K562 (cell line): Measurements from ENCODE around the gene GPR15. TPM values are rescaled to one million over a fixed set of nuclear protein-coding genes. Genes with fewer than 3 reads are reported as not detected.

Source experiments
- ATAC-seq: fragments of 200-7000 bp; cut with Tn5 transposase; 3 replicates; pipeline ENCODE4 v1.9.1; 2020; ENCODE audit warnings: moderate library complexity
- BruUV-seq: library from RNA; stranded (reverse); fragments of 400-500 nt; replicated peaks from 2 replicates; lab custom pipeline; 2021; lab: Mats Ljungman, UMichigan
- CTCF ChIA-PET: fragments of 300-600 bp; formaldehyde crosslinking; extraction: SDS; loops from one replicate; lab custom pipeline; 2021; ENCODE audit warnings: low intra/inter-chr PET ratio; lab: Yijun Ruan, JAX
- POLR2A ChIA-PET: fragments of 300-600, 350-650 bp; sonication (Branson Sonifier 250); formaldehyde crosslinking; extraction: SDS; loops from one replicate; lab custom pipeline; 2021; ENCODE audit warnings: antibody characterized with exemption, inconsistent platforms; lab: Yijun Ruan, JAX
- DNase-seq, 4 experiments: peaks; one replicate each; pipeline versions ENCODE4 v3.0.0 to v3.0.0-alpha.2; 2011 to 2018; ENCODE audit warnings: low spot score in 3 of 4, mixed read lengths in 3 of 4; ENCODE audit errors: extremely low read depth in 1 of 4
- FAIRE-seq: peaks from 2 replicates; lab custom pipeline; 2011; peaks lifted over from hg19 to GRCh38; lab: Jason Lieb, UNC
- H2AFZ ChIP-seq: 2 replicates; pipeline ENCODE4 v1.6.0; 2011; ENCODE audit warnings: low read depth, low read length, control low read depth, inconsistent platforms
- H3K27ac ChIP-seq: fragments of 200-600 bp; 3 replicates; pipeline ENCODE4 v1.8.0; 2011; ENCODE audit warnings: low read depth, mild to moderate bottlenecking, control low read depth, inconsistent platforms, low read length, moderate library complexity, mixed read lengths; ENCODE audit errors: extremely low read depth
- H3K27me3 ChIP-seq, 2 experiments: fragments of 300-600 bp in 1 of 2; 2 replicates in 1 of 2; 3 replicates in 1 of 2; pipeline versions ENCODE4 v1.6.0 to v1.8.0; 2011; ENCODE audit warnings: inconsistent platforms in 2 of 2, low read length in 2 of 2, mild to moderate bottlenecking in 1 of 2, mixed read lengths in 1 of 2, moderate library complexity in 1 of 2; ENCODE audit not compliant: control insufficient read depth in 2 of 2, insufficient read depth in 2 of 2
- H3K36me3 ChIP-seq: fragments of 300-600 bp; 3 replicates; pipeline ENCODE4 v1.8.0; 2011; ENCODE audit warnings: mild to moderate bottlenecking, low read length, inconsistent platforms; ENCODE audit not compliant: control insufficient read depth, insufficient read depth
- H3K4me1 ChIP-seq, 2 experiments: fragments of 200-600 bp in 1 of 2; replicated peaks in 1 of 2; 2 replicates in 1 of 2; 3 replicates in 1 of 2; pipeline versions ENCODE4 v1.5.1 to v1.8.0; 2011; ENCODE audit warnings: inconsistent platforms in 2 of 2, low read length in 2 of 2, mild to moderate bottlenecking in 1 of 2, mixed read lengths in 1 of 2, moderate library complexity in 1 of 2; ENCODE audit not compliant: control insufficient read depth in 2 of 2, insufficient read depth in 2 of 2
- H3K4me2 ChIP-seq: 2 replicates; pipeline ENCODE4 v1.6.1; 2011; ENCODE audit warnings: low read length, control low read depth, inconsistent platforms, mixed read lengths; ENCODE audit not compliant: insufficient read depth
- H3K4me3 ChIP-seq: fragments of 200-600 bp; sonication (generic), shearing (Covaris generic); 2 replicates; pipeline ENCODE4 v1.5.1; 2016; ENCODE audit warnings: control low read depth, inconsistent platforms
- H3K79me2 ChIP-seq: fragments of 200-600 bp; 3 replicates; pipeline ENCODE4 v1.8.0; 2011; ENCODE audit warnings: low read length, inconsistent platforms; ENCODE audit not compliant: control insufficient read depth, insufficient read depth
- H3K9ac ChIP-seq, 2 experiments: 2 replicates each; pipeline versions ENCODE4 v1.6.0 to v1.6.1; 2011; ENCODE audit warnings: low read depth in 2 of 2, low read length in 2 of 2, control low read depth in 1 of 2, inconsistent platforms in 1 of 2, mild to moderate bottlenecking in 1 of 2, mixed read lengths in 1 of 2; ENCODE audit not compliant: insufficient read depth in 1 of 2
- H3K9me1 ChIP-seq: one replicate; pipeline ENCODE4 v1.6.0; 2011; ENCODE audit warnings: inconsistent platforms, mild to moderate bottlenecking, low read length, moderate library complexity; ENCODE audit not compliant: control insufficient read depth, insufficient read depth
- H3K9me3 ChIP-seq: replicated peaks from 2 replicates; pipeline ENCODE4 v1.5.1; 2011; ENCODE audit warnings: low read depth, low read length, inconsistent platforms; ENCODE audit not compliant: control insufficient read depth, insufficient read depth
- H4K20me1 ChIP-seq: replicated peaks from 2 replicates; pipeline ENCODE4 v1.6.1; 2011; ENCODE audit warnings: low read length, inconsistent platforms, mixed read lengths; ENCODE audit not compliant: control insufficient read depth, insufficient read depth
- BACH1 ChIP-seq: fragments of 200-800 bp; sonication (Bioruptor generic); IDR thresholded peaks from 2 replicates; pipeline ENCODE4 v1.6.1; 2016; ENCODE audit warnings: missing genetic modification characterization, missing compliant biosample characterization
- FIP1L1 ChIP-seq: fragments of 200-400 bp; formaldehyde crosslinking; IDR thresholded peaks from 2 replicates; pipeline ENCODE4 v1.6.1; 2018; ENCODE audit warnings: mild to moderate bottlenecking, low read depth, low read length; ENCODE audit not compliant: poor library complexity, severe bottlenecking
- FOS ChIP-seq: IDR thresholded peaks from 3 replicates; pipeline ENCODE4 v1.6.1; 2011; ENCODE audit not compliant: insufficient read length; ENCODE audit errors: extremely low read depth
- FOXK1 ChIP-seq: sonication (generic); formaldehyde crosslinking; IDR thresholded peaks from 2 replicates; pipeline ENCODE4 v1.8.0; 2022; ENCODE audit warnings: missing genetic modification reagents, mild to moderate bottlenecking, borderline replicate concordance
- GTF2E2 ChIP-seq: fragments of 200-800 bp; sonication (Bioruptor generic); IDR thresholded peaks from 2 replicates; pipeline ENCODE4 v1.6.1; 2016; ENCODE audit warnings: missing genetic modification characterization, missing compliant biosample characterization
- NFRKB ChIP-seq: fragments of 450-650 bp; IDR thresholded peaks from 2 replicates; pipeline ENCODE4 v1.6.1; 2016; ENCODE audit warnings: low read depth
- POLR2B ChIP-seq: fragments of 450-650 bp; IDR thresholded peaks from 2 replicates; pipeline ENCODE4 v1.6.1; 2018; ENCODE audit warnings: low read depth; ENCODE audit not compliant: partially characterized antibody
- RBM39 ChIP-seq: fragments of 200-400 bp; formaldehyde crosslinking; optimal IDR thresholded peaks from 2 replicates; pipeline ENCODE3; 2018; ENCODE audit warnings: low read depth, low read length
- SMC3 ChIP-seq: conservative IDR thresholded peaks from 2 replicates; pipeline ENCODE4 v1.6.1; 2011; ENCODE audit warnings: low read depth, low read length, improper control_type of control experiment; ENCODE audit not compliant: insufficient read depth
- SRSF7 ChIP-seq: fragments of 200-400 bp; formaldehyde crosslinking; optimal IDR thresholded peaks from 2 replicates; pipeline ENCODE3; 2017; ENCODE audit warnings: mild to moderate bottlenecking, low read depth, low read length
- TRIM24 ChIP-seq, 2 experiments: fragments of 450-650 bp; IDR thresholded peaks; 2 replicates each; pipeline ENCODE4 v1.6.1; 2016
- TSC22D4 ChIP-seq: fragments of 450-650 bp; IDR thresholded peaks from 2 replicates; pipeline ENCODE4 v1.6.1; 2016; ENCODE audit warnings: missing genetic modification characterization, missing biosample characterization, control low read depth
- ZC3H11A ChIP-seq: IDR thresholded peaks from 2 replicates; pipeline ENCODE4 v1.6.1; 2012; ENCODE audit warnings: low read depth, low read length, improper control_type of control experiment
- ZNF146 ChIP-seq: IDR thresholded peaks from one replicate; pipeline ENCODE4 v1.6.1; 2018; ENCODE audit warnings: missing compliant biosample characterization; ENCODE audit not compliant: unreplicated experiment
- ZNF408 ChIP-seq: fragments of 250-450 bp; sonication (Bioruptor Pico); IDR thresholded peaks from 2 replicates; pipeline ENCODE4 v1.4.0; 2020; ENCODE audit warnings: low read depth, mild to moderate bottlenecking, moderate library complexity
- ZNF445 ChIP-seq: fragments of 250-450 bp; sonication (Bioruptor Pico); IDR thresholded peaks from 2 replicates; pipeline ENCODE4 v1.4.0; 2020; ENCODE audit warnings: low read depth, mild to moderate bottlenecking, moderate library complexity
- WGBS: fragments of 100-300 bp; shearing (Covaris generic); methylation state at CpG from one replicate; pipeline ENCODE4 v1.1.6; 2016; ENCODE audit warnings: low coverage, mixed read lengths; ENCODE audit not compliant: insufficient coverage; ENCODE audit errors: missing lambda C conversion rate; 5-methylcytosine and 5-hydroxymethylcytosine counted together
- in situ Hi-C: fragments of 300-500 bp; cut with MboI; formaldehyde crosslinking; loops from 4 replicates; pipeline ENCODE4 v1.15.0; 2018; ENCODE audit warnings: inconsistent platforms, mixed read lengths
- intact Hi-C: fragments of 100-400 bp; cut with micrococcal nuclease; formaldehyde crosslinking; loops from 2 replicates; pipeline ENCODE4 v1.14.2; 2022
- polyA plus RNA-seq, 8 experiments: library from polyadenylated mRNA; depleted of rRNA in 4 of 8; stranded (reverse) in 5 of 8; unstranded in 3 of 8; fragments of >200 nt; fragmentation: Nextera tagmentation in 2 of 8; fragmentation: Illumina TruSeq in 1 of 8; extraction: Ambion mirVana in 2 of 8; extraction: Trizol in 1 of 8; gene quantifications; 2 replicates each; pipeline versions ENCODE4 v1.2.1 to v1.2.3, GENCODE V29; 2011 to 2014; ENCODE audit warnings: inconsistent platforms in 1 of 8, missing spikeins in 1 of 8
- total RNA-seq, 7 experiments: library from RNA; depleted of rRNA in 6 of 7; stranded (reverse); fragments of >200 nt in 6 of 7; fragmentation: Illumina TruSeq in 2 of 7; extraction: Trizol in 2 of 7; gene quantifications; 2 replicates each; pipeline versions ENCODE4 v1.2.1 to v1.2.3, GENCODE V29; 2011 to 2021; ENCODE audit warnings: low replicate concordance in 1 of 7

Gene GPR15
- total and polyA plus RNA-seq, 9 of the 15 experiments (the other 6 are each of a cell fraction or from before 2014, with no cell fraction given): 0.13 TPM; not detected in 8

GRCh38 chr3:98553021-98553563 lies 21.3 kb downstream of the GPR15 start:
- Histone ChIP-seq H3K9me3 (no peaks in the 10 kb centered on the region), H3K36me3 (no peaks in the 10 kb centered on the region; the same call in 2 of the 3 replicates), H3K4me3 (no peak overlapping the region), H2AFZ (peak overlapping the region; percentile 79), H3K9me1 (no peaks in the 10 kb centered on the region), H3K79me2 (no peaks in the 10 kb centered on the region), H3K4me1 (peaks cover 4 to 37% of the 10 kb centered on the region in 2 experiments), H3K4me2 (no peak overlapping the region), H4K20me1 (no peaks in the 10 kb centered on the region), H3K27ac (peak overlapping the region; percentile 48), H3K27me3 (no peaks in the 10 kb centered on the region), H3K9ac (peak overlapping the region in 1 of 2 experiments; percentile 24; a peak in 1 of 4 replicates)
- FAIRE-seq (no peak), DNase-seq (no peak), ATAC-seq (peak; percentile 23; the same call in 2 of the 3 replicates)
- intact Hi-C loops: no loop called here
- 52% methylated on average over 5 of the region's 6 CpGs for WGBS
- no TSS peak for BruUV-seq
- in situ Hi-C loops: no loop called here
- ChIA-PET CTCF (no interaction called here), POLR2A (no interaction called here)
- TF ChIP-seq RBM39 (no peak), ZC3H11A (no peak), ZNF146 (CRISPR knock-in tag) (no peak), NFRKB (no peak), SRSF7 (no peak), BACH1 (tag) (no peak), POLR2B (no peak), TSC22D4 (no peak), SMC3 (no peak), FIP1L1 (no peak), TRIM24 (IDR thresholded peaks at IDR 0.05) (no peak), FOXK1 (CRISPR knock-in tag) (no peak), ZNF408 (CRISPR knock-in tag) (no peak), FOS (no peak), GTF2E2 (tag) (no peak), ZNF445 (CRISPR knock-in tag) (no peak)
